ENCODE measurements around the gene CSNK2A3.
"Not testable (repeated sequence)": the region's sequence is repeated elsewhere in the genome, so short reads cannot be mapped to it uniquely, and the experiment has no call there.

Gene CSNK2A3

GRCh38 chr11:11359611-11360010, 6.6 kb upstream of the CSNK2A3 start:
- no peaks in the 10 kb centered on the region for H3K27me3 ChIP-seq
- H3K4me1 ChIP-seq = no peaks in the 10 kb centered on the region
- no peak overlapping the region for H3K27ac ChIP-seq
- H3K9me3 ChIP-seq = no peaks in the 10 kb centered on the region
- H3K4me3 ChIP-seq = no peak overlapping the region
- no peak overlapping the region for H3K4me2 ChIP-seq
- H3K9ac ChIP-seq = no peak overlapping the region
- H3K36me3 ChIP-seq = no peaks in the 10 kb centered on the region
- no peak for TF ChIP-seq Cebpa-rat (IDR thresholded peaks at IDR 0.05)
- no peaks in the 10 kb centered on the region for H4K20me1 ChIP-seq

- no peak for TF ChIP-seq Cebpa-rat (IDR thresholded peaks at IDR 0.05)
- Histone ChIP-seq H3K4me2 (no peak overlapping the region), H3K27ac (no peak overlapping the region), H3K4me3 (no peak overlapping the region), H3K9ac (no peak overlapping the region), H4K20me1 (no peaks in the 10 kb centered on the region), H3K36me3 (no peaks in the 10 kb centered on the region), H3K9me3 (no peaks in the 10 kb centered on the region), H3K27me3 (no peaks in the 10 kb centered on the region), H3K4me1 (no peaks in the 10 kb centered on the region)
Observed at GRCh38 chr11:11356842-11357241, 3.8 kb upstream of the CSNK2A3 start.

GRCh38 chr11:11351851-11352250, 1.2 kb downstream of the CSNK2A3 start:
- not testable (repeated sequence) for H3K27me3 ChIP-seq, H4K20me1 ChIP-seq, H3K36me3 ChIP-seq, H3K4me1 ChIP-seq, H3K9ac ChIP-seq, H3K4me2 ChIP-seq, H3K9me3 ChIP-seq, H3K27ac ChIP-seq, H3K4me3 ChIP-seq

GRCh38 chr11:11351042-11351586, 1.9 kb downstream of the CSNK2A3 start:
- H3K4me2 ChIP-seq = no peak overlapping the region
- no peak overlapping the region for H3K27ac ChIP-seq
- H4K20me1 ChIP-seq = no peaks in the 10 kb centered on the region
- no peak overlapping the region for H3K9ac ChIP-seq
- no peak for TF ChIP-seq Cebpa-rat (IDR thresholded peaks at IDR 0.05)
- H3K9me3 ChIP-seq = no peaks in the 10 kb centered on the region
- H3K4me3 ChIP-seq = no peak overlapping the region
- no peaks in the 10 kb centered on the region for H3K27me3 ChIP-seq
- H3K36me3 ChIP-seq = no peaks in the 10 kb centered on the region
- H3K4me1 ChIP-seq = no peaks in the 10 kb centered on the region

GRCh38 chr11:11349870-11350337, 3.1 kb downstream of the CSNK2A3 start:
- no peaks in the 10 kb centered on the region for H3K36me3 ChIP-seq
- no peaks in the 10 kb centered on the region for H3K9me3 ChIP-seq
- H3K27ac ChIP-seq = no peak overlapping the region
- no peak overlapping the region for H3K4me2 ChIP-seq
- H3K4me1 ChIP-seq = no peaks in the 10 kb centered on the region
- H3K4me3 ChIP-seq = no peak overlapping the region
- H3K9ac ChIP-seq = no peak overlapping the region
- no peak for TF ChIP-seq Cebpa-rat (IDR thresholded peaks at IDR 0.05)
- H4K20me1 ChIP-seq = no peaks in the 10 kb centered on the region
- H3K27me3 ChIP-seq = no peaks in the 10 kb centered on the region

- Histone ChIP-seq H4K20me1 (no peaks in the 10 kb centered on the region), H3K36me3 (no peaks in the 10 kb centered on the region), H3K4me3 (no peak overlapping the region), H3K4me2 (no peak overlapping the region), H3K27ac (no peak overlapping the region), H3K27me3 (no peaks in the 10 kb centered on the region), H3K9ac (no peak overlapping the region), H3K4me1 (no peaks in the 10 kb centered on the region), H3K9me3 (no peaks in the 10 kb centered on the region)
- TF ChIP-seq Cebpa-rat (IDR thresholded peaks at IDR 0.05) = no peak
Observed at GRCh38 chr11:11349106-11349825, 3.8 kb downstream of the CSNK2A3 start.

- Histone ChIP-seq H3K4me3 (no peak overlapping the region), H3K27ac (no peak overlapping the region), H4K20me1 (no peaks in the 10 kb centered on the region), H3K4me2 (no peak overlapping the region), H3K9ac (no peak overlapping the region), H3K4me1 (no peaks in the 10 kb centered on the region), H3K36me3 (no peaks in the 10 kb centered on the region), H3K27me3 (no peaks in the 10 kb centered on the region), H3K9me3 (no peaks in the 10 kb centered on the region)
- no peak for TF ChIP-seq Cebpa-rat (IDR thresholded peaks at IDR 0.05)
Observed at GRCh38 chr11:11348303-11348702, 4.7 kb downstream of the CSNK2A3 start.

GRCh38 chr11:11347592-11347991, 5.5 kb downstream of the CSNK2A3 start:
- no peak overlapping the region for H3K4me3 ChIP-seq
- H3K4me1 ChIP-seq = no peaks in the 10 kb centered on the region
- H3K36me3 ChIP-seq = no peaks in the 10 kb centered on the region
- H3K9me3 ChIP-seq = no peaks in the 10 kb centered on the region
- no peak overlapping the region for H3K4me2 ChIP-seq
- H3K27ac ChIP-seq = no peak overlapping the region
- no peak for TF ChIP-seq Cebpa-rat (IDR thresholded peaks at IDR 0.05)
- H4K20me1 ChIP-seq = no peaks in the 10 kb centered on the region
- no peaks in the 10 kb centered on the region for H3K27me3 ChIP-seq
- H3K9ac ChIP-seq = no peak overlapping the region

GRCh38 chr11:11346303-11346702, 6.7 kb downstream of the CSNK2A3 start:
- no peaks in the 10 kb centered on the region for H3K4me1 ChIP-seq
- no peak overlapping the region for H3K9ac ChIP-seq
- no peak for TF ChIP-seq Cebpa-rat (IDR thresholded peaks at IDR 0.05)
- H3K9me3 ChIP-seq = no peaks in the 10 kb centered on the region
- no peak overlapping the region for H3K4me2 ChIP-seq
- no peaks in the 10 kb centered on the region for H4K20me1 ChIP-seq
- no peak overlapping the region for H3K4me3 ChIP-seq
- H3K27ac ChIP-seq = no peak overlapping the region
- no peaks in the 10 kb centered on the region for H3K36me3 ChIP-seq
- H3K27me3 ChIP-seq = no peaks in the 10 kb centered on the region

GRCh38 chr11:11345099-11345498, 8.0 kb downstream of the CSNK2A3 start:
- Histone ChIP-seq H3K27ac (no peak overlapping the region), H3K36me3 (no peaks in the 10 kb centered on the region), H3K9ac (no peak overlapping the region), H3K4me3 (no peak overlapping the region), H3K9me3 (no peaks in the 10 kb centered on the region), H3K4me1 (no peaks in the 10 kb centered on the region), H4K20me1 (no peaks in the 10 kb centered on the region), H3K4me2 (no peak overlapping the region), H3K27me3 (no peaks in the 10 kb centered on the region)
- no peak for TF ChIP-seq Cebpa-rat (IDR thresholded peaks at IDR 0.05)

All from BLaER1 (cell line).